IMR-90 (cell line): ENCODE measurements around the gene USP12.

Source experiments
- BHLHE40 ChIP-seq: fragments of 150-350 bp; IDR thresholded peaks from 2 replicates; pipeline ENCODE4 v1.6.1; 2016; ENCODE audit warnings: mild to moderate bottlenecking, low read depth, low read length
- ELK1 ChIP-seq: fragments of 150-350 bp; IDR thresholded peaks from 2 replicates; pipeline ENCODE4 v1.6.1; 2016; ENCODE audit warnings: low read depth, mild to moderate bottlenecking, low read length, moderate library complexity, borderline replicate concordance
- NFE2L2 ChIP-seq: fragments of 150-350 bp; IDR thresholded peaks from 2 replicates; pipeline ENCODE4 v1.6.1; 2016; ENCODE audit warnings: low read depth, mild to moderate bottlenecking, low read length
- POLR2A ChIP-seq: IDR thresholded peaks from 2 replicates; pipeline ENCODE4 v1.6.1; 2012; ENCODE audit warnings: mild to moderate bottlenecking, low read depth, low read length
- RAD21 ChIP-seq: IDR thresholded peaks from 2 replicates; pipeline ENCODE4 v1.6.1; 2012; ENCODE audit warnings: low read length, improper control_type of control experiment
- RCOR1 ChIP-seq: IDR thresholded peaks from 2 replicates; pipeline ENCODE4 v1.6.1; 2012; ENCODE audit warnings: mild to moderate bottlenecking, low read length, improper control_type of control experiment; ENCODE audit not compliant: insufficient replicate concordance
- SMC3 ChIP-seq: fragments of 150-350 bp; IDR thresholded peaks from 2 replicates; pipeline ENCODE4 v1.6.1; 2016; ENCODE audit warnings: low read depth, mild to moderate bottlenecking, antibody characterized with exemption, low read length, moderate library complexity
- USF2 ChIP-seq: fragments of 150-350 bp; IDR thresholded peaks from 2 replicates; pipeline ENCODE4 v1.6.1; 2017; ENCODE audit warnings: mild to moderate bottlenecking, antibody characterized with exemption, low read length, low read depth
- TF ChIP-seq, protein P1 (sequence below): conservative IDR thresholded peaks from 2 replicates; pipeline ENCODE4 v1.5.1; 2012; ENCODE audit warnings: mild to moderate bottlenecking, low read depth, low read length, improper control_type of control experiment

GRCh38 chr13:27120811-27121210 lies 50.8 kb downstream of the USP12 start:
- TF ChIP-seq, protein P1, sequence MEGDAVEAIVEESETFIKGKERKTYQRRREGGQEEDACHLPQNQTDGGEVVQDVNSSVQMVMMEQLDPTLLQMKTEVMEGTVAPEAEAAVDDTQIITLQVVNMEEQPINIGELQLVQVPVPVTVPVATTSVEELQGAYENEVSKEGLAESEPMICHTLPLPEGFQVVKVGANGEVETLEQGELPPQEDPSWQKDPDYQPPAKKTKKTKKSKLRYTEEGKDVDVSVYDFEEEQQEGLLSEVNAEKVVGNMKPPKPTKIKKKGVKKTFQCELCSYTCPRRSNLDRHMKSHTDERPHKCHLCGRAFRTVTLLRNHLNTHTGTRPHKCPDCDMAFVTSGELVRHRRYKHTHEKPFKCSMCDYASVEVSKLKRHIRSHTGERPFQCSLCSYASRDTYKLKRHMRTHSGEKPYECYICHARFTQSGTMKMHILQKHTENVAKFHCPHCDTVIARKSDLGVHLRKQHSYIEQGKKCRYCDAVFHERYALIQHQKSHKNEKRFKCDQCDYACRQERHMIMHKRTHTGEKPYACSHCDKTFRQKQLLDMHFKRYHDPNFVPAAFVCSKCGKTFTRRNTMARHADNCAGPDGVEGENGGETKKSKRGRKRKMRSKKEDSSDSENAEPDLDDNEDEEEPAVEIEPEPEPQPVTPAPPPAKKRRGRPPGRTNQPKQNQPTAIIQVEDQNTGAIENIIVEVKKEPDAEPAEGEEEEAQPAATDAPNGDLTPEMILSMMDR, result no peak
- TF ChIP-seq USF2 (no peak), ELK1 (no peak), RCOR1 (no peak), POLR2A (no peak), RAD21 (no peak), NFE2L2 (no peak), SMC3 (no peak), BHLHE40 (no peak)
